Upper lobe of left lung (tissue), 4 donors: ENCODE results near the gene TSHZ2.
"Not testable (repeated sequence)": the region's sequence is repeated elsewhere in the genome, so short reads cannot be mapped to it uniquely, and the experiment has no call there.

Experiments
- CTCF ChIP-seq, 6 experiments: fragments of 450-650 bp in 4 of 6; fragments of 200-600 bp in 2 of 6; sonication (generic) in 2 of 6; IDR thresholded peaks; one replicate each; pipeline ENCODE4 v1.5.1; 2016 to 2019; ENCODE audit warnings: antibody characterized with exemption in 6 of 6
- POLR2A ChIP-seq, 4 donors: fragments of 450-650 bp; IDR thresholded peaks; one replicate each; pipeline ENCODE4 v1.5.1; 2016 to 2017; ENCODE audit warnings: antibody characterized with exemption in 4 of 4, mild to moderate bottlenecking in 2 of 4
- POLR2AphosphoS5 ChIP-seq, 2 donors: sonication (generic); formaldehyde crosslinking; IDR thresholded peaks; one replicate each; pipeline ENCODE4 v1.5.1; 2017; ENCODE audit warnings: antibody characterized with exemption in 2 of 2

- not testable (repeated sequence) for TF ChIP-seq CTCF, POLR2AphosphoS5, POLR2A (IDR thresholded peaks at IDR 0.05)
Measured at GRCh38 chr20:53366928-53367327, 394.8 kb downstream of the TSHZ2 start.
